H1 (cell line): ENCODE data around the gene ADAMTS4. TPM values are rescaled to one million over a fixed set of nuclear protein-coding genes. Genes with fewer than 3 reads are reported as not detected.
A peak's percentile ranks its signal among the peaks of the same experiment; 100 is the strongest.

Experiments
- CTCF ChIA-PET: fragments of 300-600 bp; sonication (Branson Sonifier 250); formaldehyde crosslinking; loops from one replicate; lab custom pipeline; 2021; ENCODE audit not compliant: partially characterized antibody; lab: Charles Lee
- POLR2A ChIA-PET: fragments of 300-600 bp; sonication (Branson Sonifier 250); formaldehyde crosslinking; loops from one replicate; lab custom pipeline; 2021; ENCODE audit warnings: inconsistent platforms; ENCODE audit not compliant: partially characterized antibody; lab: Charles Lee
- DNase-seq, 2 experiments: peaks; one replicate each; pipeline versions ENCODE4 v3.0.0 to v3.0.0-alpha.2; 2010 to 2022; ENCODE audit warnings: low spot score in 2 of 2, low read depth in 1 of 2, mixed read lengths in 1 of 2
- FAIRE-seq: peaks from 2 replicates; lab custom pipeline; 2011; peaks lifted over from hg19 to GRCh38; lab: Jason Lieb, UNC
- H2AFZ ChIP-seq: 2 replicates; pipeline ENCODE4 v1.8.1; 2012; ENCODE audit warnings: low read length, inconsistent platforms
- H2AK5ac ChIP-seq: 2 replicates; pipeline ENCODE4 v1.6.1; 2013; ENCODE audit warnings: low read depth, low read length
- H2BK120ac ChIP-seq: replicated peaks from 2 replicates; pipeline ENCODE3; 2013; ENCODE audit warnings: low read depth, low read length, inconsistent platforms
- H2BK12ac ChIP-seq: 2 replicates; pipeline ENCODE4 v1.6.1; 2013; ENCODE audit warnings: low read depth, low read length
- H2BK15ac ChIP-seq: 2 replicates; pipeline ENCODE4 v1.6.1; 2013; ENCODE audit warnings: low read length
- H2BK20ac ChIP-seq: 2 replicates; pipeline ENCODE4 v1.6.1; 2013; ENCODE audit warnings: low read length
- H2BK5ac ChIP-seq: 2 replicates; pipeline ENCODE4 v1.6.1; 2013; ENCODE audit warnings: low read depth, low read length
- H3K14ac ChIP-seq: 2 replicates; pipeline ENCODE4 v1.6.1; 2013; ENCODE audit warnings: inconsistent platforms; ENCODE audit not compliant: insufficient read length
- H3K18ac ChIP-seq: 2 replicates; pipeline ENCODE4 v1.6.1; 2013; ENCODE audit warnings: low read length; ENCODE audit errors: extremely low read depth
- H3K23ac ChIP-seq: 2 replicates; pipeline ENCODE4 v1.6.1; 2013; ENCODE audit warnings: inconsistent platforms; ENCODE audit not compliant: insufficient read length
- H3K23me2 ChIP-seq: 2 replicates; pipeline ENCODE4 v1.6.1; 2013; ENCODE audit warnings: low read depth, low read length
- H3K27ac ChIP-seq: 2 replicates; pipeline ENCODE4 v1.6.1; 2011; ENCODE audit warnings: low read depth, low read length, inconsistent platforms
- H3K27me3 ChIP-seq, 4 experiments: replicated peaks in 1 of 4; 1 replicate in 1 of 4; 2 replicates in 3 of 4; pipeline versions ENCODE4 v1.6.1 to v1.8.1; 2011 to 2013; ENCODE audit warnings: low read length in 3 of 4, mild to moderate bottlenecking in 3 of 4, inconsistent platforms in 2 of 4, mixed read lengths in 2 of 4, moderate library complexity in 1 of 4; ENCODE audit not compliant: control insufficient read depth in 3 of 4, insufficient read depth in 3 of 4; ENCODE audit errors: extremely low read depth in 1 of 4
- H3K36me3 ChIP-seq, 4 experiments: 2 replicates each; pipeline versions ENCODE4 v1.6.1 to v1.8.1; 2011 to 2013; ENCODE audit warnings: mild to moderate bottlenecking in 4 of 4, low read length in 3 of 4, moderate library complexity in 2 of 4, control low read depth in 1 of 4, inconsistent platforms in 1 of 4; ENCODE audit not compliant: insufficient read depth in 4 of 4, control insufficient read depth in 2 of 4
- H3K4ac ChIP-seq: replicated peaks from 2 replicates; pipeline ENCODE3; 2013; ENCODE audit warnings: low read length, low read depth, mixed read lengths, inconsistent platforms; ENCODE audit not compliant: insufficient read length
- H3K4me1 ChIP-seq, 4 experiments: replicated peaks in 1 of 4; 1 replicate in 1 of 4; 2 replicates in 3 of 4; pipeline versions ENCODE4 v1.6.1 to v1.8.1; 2011 to 2013; ENCODE audit warnings: low read length in 3 of 4, inconsistent platforms in 2 of 4, mixed read lengths in 1 of 4; ENCODE audit not compliant: insufficient read depth in 4 of 4, control insufficient read depth in 3 of 4
- H3K4me2 ChIP-seq, 2 experiments: 2 replicates each; pipeline versions ENCODE4 v1.6.1 to v1.8.1; 2011 to 2013; ENCODE audit warnings: low read depth in 2 of 2, low read length in 2 of 2, control low read depth in 1 of 2, inconsistent platforms in 1 of 2, mild to moderate bottlenecking in 1 of 2; ENCODE audit not compliant: insufficient read depth in 1 of 2
- H3K4me3 ChIP-seq, 4 experiments: fragments of 200-600, 300-600 bp in 1 of 4; sonication (generic), shearing (Covaris generic), sonication (Bioruptor Twin) in 1 of 4; 2 replicates each; pipeline versions ENCODE4 v1.5.1 to v1.8.1; 2011 to 2016; ENCODE audit warnings: low read length in 4 of 4, low read depth in 3 of 4, control low read depth in 2 of 4, inconsistent platforms in 2 of 4, mild to moderate bottlenecking in 2 of 4, mixed read lengths in 1 of 4, moderate library complexity in 1 of 4; ENCODE audit not compliant: insufficient read depth in 2 of 4; ENCODE audit errors: extremely low read depth in 1 of 4
- H3K56ac ChIP-seq: replicated peaks from 2 replicates; pipeline ENCODE3; 2013; ENCODE audit warnings: low read depth, mild to moderate bottlenecking, mixed read lengths, low read length, inconsistent platforms; ENCODE audit not compliant: insufficient read length
- H3K79me1 ChIP-seq: 2 replicates; pipeline ENCODE4 v1.6.1; 2013; ENCODE audit warnings: low read depth, low read length, control low read depth
- H3K79me2 ChIP-seq, 2 experiments: 2 replicates each; pipeline versions ENCODE4 v1.6.1 to v1.8.1; 2012 to 2013; ENCODE audit warnings: low read length in 2 of 2, mild to moderate bottlenecking in 2 of 2, inconsistent platforms in 1 of 2; ENCODE audit not compliant: insufficient read depth in 2 of 2, control insufficient read depth in 1 of 2
- H3K9ac ChIP-seq, 4 experiments: replicated peaks in 1 of 4; 1 replicate in 1 of 4; 2 replicates in 3 of 4; pipeline versions ENCODE4 v1.6.1 to v1.8.1; 2011 to 2013; ENCODE audit warnings: low read depth in 3 of 4, low read length in 3 of 4, control low read depth in 2 of 4, mild to moderate bottlenecking in 2 of 4, moderate library complexity in 2 of 4, inconsistent platforms in 1 of 4; ENCODE audit errors: extremely low read depth in 1 of 4
- H3K9me3 ChIP-seq, 2 experiments: 2 replicates each; pipeline versions ENCODE4 v1.6.1 to v1.8.1; 2012 to 2013; ENCODE audit warnings: mild to moderate bottlenecking in 2 of 2, moderate library complexity in 2 of 2, control low read depth in 1 of 2, inconsistent platforms in 1 of 2, low read depth in 1 of 2, low read length in 1 of 2, mixed read lengths in 1 of 2; ENCODE audit not compliant: insufficient read depth in 2 of 2
- H4K20me1 ChIP-seq, 2 experiments: replicated peaks in 1 of 2; 2 replicates each; pipeline versions ENCODE3 to v1.8.1; 2011 to 2013; ENCODE audit warnings: inconsistent platforms in 2 of 2, low read length in 2 of 2, mild to moderate bottlenecking in 1 of 2; ENCODE audit not compliant: insufficient read depth in 2 of 2, control insufficient read depth in 1 of 2
- H4K5ac ChIP-seq: 2 replicates; pipeline ENCODE4 v1.6.1; 2013; ENCODE audit warnings: low read length, low read depth, mixed read lengths, inconsistent platforms; ENCODE audit not compliant: insufficient read length
- H4K8ac ChIP-seq: 2 replicates; pipeline ENCODE4 v1.8.0; 2013; ENCODE audit warnings: mild to moderate bottlenecking, moderate library complexity, low read length, inconsistent platforms; ENCODE audit not compliant: insufficient read depth; ENCODE audit errors: extremely low read depth
- H4K91ac ChIP-seq: replicated peaks from 2 replicates; pipeline ENCODE3; 2013; ENCODE audit warnings: low read length, mixed read lengths, inconsistent platforms; ENCODE audit not compliant: insufficient read length
- ATF3 ChIP-seq: IDR thresholded peaks from 2 replicates; pipeline ENCODE4 v1.6.1; 2011; ENCODE audit warnings: low read depth, mild to moderate bottlenecking, low read length; ENCODE audit not compliant: insufficient read depth
- GTF2F1 ChIP-seq: IDR thresholded peaks from 2 replicates; pipeline ENCODE4 v1.6.1; 2012; ENCODE audit warnings: low read depth, low read length, improper control_type of control experiment, borderline replicate concordance
- KDM4A ChIP-seq: IDR thresholded peaks from one replicate; pipeline ENCODE4 v1.7.1; 2012; ENCODE audit warnings: low read depth, mild to moderate bottlenecking, moderate library complexity, low read length, inconsistent platforms; ENCODE audit not compliant: severe bottlenecking
- KDM5A ChIP-seq: fragments of 200-600 bp; IDR thresholded peaks from 2 replicates; pipeline ENCODE4 v1.7.1; 2012; ENCODE audit warnings: mild to moderate bottlenecking, low read length, inconsistent platforms, mixed read lengths
- PHF8 ChIP-seq: fragments of 200-600 bp; sonication (generic); conservative IDR thresholded peaks from 2 replicates; pipeline ENCODE4 v1.7.1; 2012; ENCODE audit warnings: low read depth, mild to moderate bottlenecking, inconsistent platforms, low read length, moderate library complexity
- TEAD4 ChIP-seq: IDR thresholded peaks from 2 replicates; pipeline ENCODE4 v1.6.1; 2012; ENCODE audit warnings: low read depth, low read length, inconsistent platforms, mixed read lengths
- YY1 ChIP-seq: IDR thresholded peaks from 2 replicates; pipeline ENCODE4 v1.6.1; 2011; ENCODE audit warnings: low read depth, mild to moderate bottlenecking, low read length
- WGBS, 2 experiments: shearing (Covaris generic) in 1 of 2; methylation state at CpG; one replicate each; pipeline versions ENCODE4 v1.1.6 to v1.1.7; 2013 to 2015; ENCODE audit warnings: low lambda C conversion rate in 2 of 2, mixed read lengths in 2 of 2, inconsistent platforms in 1 of 2, low coverage in 1 of 2, missing lambda C conversion rate in 1 of 2; ENCODE audit not compliant: insufficient replicate concordance in 2 of 2, insufficient coverage in 1 of 2, insufficient read length in 1 of 2; ENCODE audit errors: extremely low coverage in 1 of 2, missing lambda C conversion rate in 1 of 2; 5-methylcytosine and 5-hydroxymethylcytosine counted together
- polyA plus RNA-seq, 7 experiments: library from polyadenylated mRNA; depleted of rRNA in 3 of 7; stranded (reverse) in 5 of 7; unstranded in 2 of 7; fragments of >200 nt in 5 of 7; fragments of 200-250 nt in 2 of 7; gene quantifications; 1 replicate in 5 of 7; 2 replicates in 1 of 7; 4 replicates in 1 of 7; pipeline versions ENCODE4 v1.2.1 to v1.2.3, GENCODE V29; 2011 to 2013; ENCODE audit warnings: missing spikeins in 2 of 7, mixed read lengths in 2 of 7
- total RNA-seq: library from RNA; stranded (reverse); fragmentation: NEBNext Ultra II Directional; extraction: Animal tissue kit (Norgen Biotek cat#: 25700); gene quantifications from 2 replicates; pipeline ENCODE4 v1.2.1, GENCODE V29; 2021
- TF ChIP-seq, protein P1 (sequence below): IDR thresholded peaks from 2 replicates; pipeline ENCODE4 v1.6.1; 2012; ENCODE audit warnings: low read length, inconsistent platforms

ADAMTS4 gene
- total and polyA plus RNA-seq, 2 of the 8 experiments (the other 6 are each of a cell fraction or from before 2014, with no cell fraction given), result 4.6 to 7.2 TPM

DNA sequence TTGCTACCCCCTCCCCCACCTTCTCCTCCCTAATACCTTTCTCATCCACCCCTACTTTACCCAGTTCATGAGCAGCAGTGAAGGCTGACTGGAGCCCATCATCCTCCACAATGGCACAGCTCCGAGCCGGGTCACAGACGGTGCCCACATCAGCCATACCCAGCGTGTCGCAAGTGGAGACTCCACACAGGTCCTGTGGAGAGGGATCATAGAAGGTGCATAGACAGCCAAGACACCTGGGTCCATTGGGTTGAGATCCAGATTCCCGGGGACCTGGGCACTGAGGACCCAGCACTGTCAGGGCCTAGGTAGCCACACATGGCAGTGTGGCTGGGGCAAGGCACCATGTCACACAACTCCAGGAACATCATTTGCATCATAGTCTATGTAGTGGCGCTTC is 2.7 kb downstream of the ADAMTS4 start:
- H2BK120ac ChIP-seq, result no peak overlapping the region
- no peaks in the 10 kb centered on the region for H3K9me3 ChIP-seq
- 0 out of 2 replicates have a peak overlapping the region, but pooled peaks have one; percentile 48 for H2BK20ac ChIP-seq
- peak overlapping the region; percentile 67; the same call in 1 of the 2 replicates for H2BK5ac ChIP-seq
- H3K4me2 ChIP-seq, result 0 out of 4 replicates have a peak overlapping the region, but pooled peaks of 1 of the 2 experiments have one; percentile 67
- no peak overlapping the region for H2AK5ac ChIP-seq
- 87% methylated on average over 7 of the region's 7 CpGs; no CpG with 5 or more reads in 1 of the 2 experiments for WGBS, 2 experiments
- H2BK12ac ChIP-seq, result no peak overlapping the region
- no peak overlapping the region for H3K14ac ChIP-seq
- no peak overlapping the region for H3K23ac ChIP-seq
- H4K20me1 ChIP-seq, result no peaks in the 10 kb centered on the region
- no peak overlapping the region for H4K5ac ChIP-seq
- no peak overlapping the region for H3K4ac ChIP-seq
- H3K27me3 ChIP-seq, result no peaks in the 10 kb centered on the region; a peak in 1 of 7 replicates
- POLR2A ChIA-PET, result interaction anchor here (1.0 to 1.6 kb wide), 4 partner anchors 9 to 110 kb away, joined by 3 to 4 read pairs (median 3); partner anchors contain the start of gene FCER1G
- H3K23me2 ChIP-seq, result peaks cover 11% of the 10 kb centered on the region; the same call in 1 of the 2 replicates
- peaks cover 6% of the 10 kb centered on the region; the same call in 1 of the 2 replicates for H3K79me1 ChIP-seq
- TF ChIP-seq KDM4A (no peak), TEAD4 (no peak), YY1 (no peak), KDM5A (no peak), PHF8 (no peak), ATF3 (no peak), GTF2F1 (no peak)
- TF ChIP-seq, protein P1, sequence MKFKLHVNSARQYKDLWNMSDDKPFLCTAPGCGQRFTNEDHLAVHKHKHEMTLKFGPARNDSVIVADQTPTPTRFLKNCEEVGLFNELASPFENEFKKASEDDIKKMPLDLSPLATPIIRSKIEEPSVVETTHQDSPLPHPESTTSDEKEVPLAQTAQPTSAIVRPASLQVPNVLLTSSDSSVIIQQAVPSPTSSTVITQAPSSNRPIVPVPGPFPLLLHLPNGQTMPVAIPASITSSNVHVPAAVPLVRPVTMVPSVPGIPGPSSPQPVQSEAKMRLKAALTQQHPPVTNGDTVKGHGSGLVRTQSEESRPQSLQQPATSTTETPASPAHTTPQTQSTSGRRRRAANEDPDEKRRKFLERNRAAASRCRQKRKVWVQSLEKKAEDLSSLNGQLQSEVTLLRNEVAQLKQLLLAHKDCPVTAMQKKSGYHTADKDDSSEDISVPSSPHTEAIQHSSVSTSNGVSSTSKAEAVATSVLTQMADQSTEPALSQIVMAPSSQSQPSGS, result no peak
- TF ChIP-seq, all 59 proteins: peak for 0
- no peak overlapping the region for H2AFZ ChIP-seq
- CTCF ChIA-PET, result interaction anchor here (1.0 to 17.6 kb wide), 5 partner anchors 11 to 160 kb away, joined by 3 to 427 read pairs (median 4); partner anchors contain the start of genes APOA2, B4GALT3, FCER1G and TOMM40L
- no peak overlapping the region for H4K91ac ChIP-seq
- FAIRE-seq (no peak), DNase-seq (no peak)
- H3K56ac ChIP-seq, result no peak overlapping the region
- no peak overlapping the region; the same call in 1 of the 2 replicates for H4K8ac ChIP-seq
- no peak overlapping the region for H3K4me3 ChIP-seq
- no peak overlapping the region for H2BK15ac ChIP-seq
- peaks cover 0 to 5% of the 10 kb centered on the region in 2 experiments; a peak in 1 of 4 replicates for H3K79me2 ChIP-seq
- peaks cover 4 to 12% (median 7%) of the 10 kb centered on the region in 4 experiments; a peak in 5 of 8 replicates for H3K36me3 ChIP-seq
- H3K9ac ChIP-seq, result no peak overlapping the region
- peaks cover 15 to 45% (median 41%) of the 10 kb centered on the region in 4 experiments for H3K4me1 ChIP-seq
- H3K27ac ChIP-seq, result no peak overlapping the region
- H3K18ac ChIP-seq, result no peak overlapping the region
